ENCODE data around the gene SLC6A15.

DNA sequence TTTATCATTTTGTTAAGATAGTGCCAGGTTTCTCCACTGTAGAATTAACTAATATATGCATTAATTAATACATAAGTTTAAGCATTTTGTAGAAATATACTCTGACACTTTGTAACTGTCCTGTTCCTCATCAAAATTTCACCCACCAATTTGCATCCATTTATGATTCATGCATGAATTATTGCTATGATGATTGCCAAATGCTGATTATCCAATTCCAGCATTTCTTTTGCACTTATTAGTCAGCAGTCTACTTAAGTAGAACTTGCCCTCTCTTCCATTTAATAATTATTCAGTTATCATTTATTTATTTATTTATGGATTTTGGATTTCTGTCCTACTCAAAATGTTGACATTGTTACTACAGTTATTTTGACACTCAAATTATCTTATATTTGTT is 72.2 kb downstream of the SLC6A15 start:
- no peak for TF ChIP-seq CTCF (IDR thresholded peaks at IDR 0.05)
- no peak for TF ChIP-seq POLR2A (IDR thresholded peaks at IDR 0.05)

Measured in right lobe of liver (tissue), 4 donors.